Rectal smooth muscle tissue (tissue), 1 donor: Measurements from ENCODE around the gene TARDBP.
A peak's percentile ranks its signal among the peaks of the same experiment; 100 is the strongest.
"Not testable (repeated sequence)": the region's sequence is repeated elsewhere in the genome, so short reads cannot be mapped to it uniquely, and the experiment has no call there.

ENCODE experiments used
- H3K27ac ChIP-seq: one replicate; pipeline ENCODE4 v1.7.0; 2013; ENCODE audit warnings: low read depth, low read length, inconsistent platforms
- H3K27me3 ChIP-seq: one replicate; pipeline ENCODE4 v1.7.0; 2013; ENCODE audit warnings: low read length; ENCODE audit not compliant: control insufficient read depth, insufficient read depth
- H3K36me3 ChIP-seq: one replicate; pipeline ENCODE4 v1.7.0; 2013; ENCODE audit warnings: low read length; ENCODE audit not compliant: control insufficient read depth, insufficient read depth
- H3K4me1 ChIP-seq: one replicate; pipeline ENCODE4 v1.7.0; 2013; ENCODE audit warnings: low read length; ENCODE audit not compliant: control insufficient read depth, insufficient read depth
- H3K4me3 ChIP-seq: one replicate; pipeline ENCODE4 v1.7.0; 2013; ENCODE audit warnings: low read length
- H3K9ac ChIP-seq: one replicate; pipeline ENCODE4 v1.7.0; 2013; ENCODE audit warnings: low read length

The TARDBP gene

GRCh38 chr1:11059155-11059967 lies 46.9 kb downstream of the TARDBP start:
- Histone ChIP-seq H3K4me3 (peak overlapping the region; percentile 89), H3K27ac (no peak overlapping the region), H3K36me3 (peaks cover 4% of the 10 kb centered on the region), H3K9ac (peak overlapping the region; percentile 59), H3K27me3 (no peaks in the 10 kb centered on the region), H3K4me1 (peaks cover 6% of the 10 kb centered on the region)

- Histone ChIP-seq H3K4me3 (peak within 1 kb of the TSS; percentile 89), H3K4me1 (peaks cover 6% of the 10 kb centered on the region), H3K27me3 (no peaks in the 10 kb centered on the region), H3K27ac (peak within 1 kb of the TSS; percentile 57), H3K36me3 (peaks cover 7% of the 10 kb centered on the region), H3K9ac (peak within 1 kb of the TSS; percentile 59)
Measured at GRCh38 chr1:11059968-11060830, 47.7 kb downstream of the TARDBP start, which contains the start of gene SRM. Gene SRM (minus strand): TSS chr1:11060018. CDS start chr1:11059943, 75 bp downstream.

GRCh38 chr1:11061652-11062365 lies 49.4 kb downstream of the TARDBP start:
- peaks cover 6% of the 10 kb centered on the region for H3K4me1 ChIP-seq
- no peak overlapping the region for H3K27ac ChIP-seq
- no peak overlapping the region for H3K4me3 ChIP-seq
- no peaks in the 10 kb centered on the region for H3K27me3 ChIP-seq
- H3K9ac ChIP-seq = no peak overlapping the region
- H3K36me3 ChIP-seq = peaks cover 6% of the 10 kb centered on the region

- no peak overlapping the region for H3K4me3 ChIP-seq
- no peak overlapping the region for H3K27ac ChIP-seq
- H3K36me3 ChIP-seq = peaks cover 9% of the 10 kb centered on the region
- peaks cover 6% of the 10 kb centered on the region for H3K4me1 ChIP-seq
- H3K9ac ChIP-seq = no peak overlapping the region
- no peaks in the 10 kb centered on the region for H3K27me3 ChIP-seq
Measured at GRCh38 chr1:11062965-11063401, 50.5 kb downstream of the TARDBP start.

- H3K4me3 ChIP-seq, H3K4me1 ChIP-seq, H3K27me3 ChIP-seq, H3K27ac ChIP-seq, H3K9ac ChIP-seq: not testable (repeated sequence)
- peaks cover 19% of the 10 kb centered on the region for H3K36me3 ChIP-seq
Measured at GRCh38 chr1:11063937-11064537, 51.6 kb downstream of the TARDBP start.

- H3K27ac ChIP-seq = no peak overlapping the region
- peaks cover 27% of the 10 kb centered on the region for H3K36me3 ChIP-seq
- H3K4me3 ChIP-seq = no peak overlapping the region
- H3K4me1 ChIP-seq = peaks cover 3% of the 10 kb centered on the region
- no peaks in the 10 kb centered on the region for H3K27me3 ChIP-seq
- no peak overlapping the region for H3K9ac ChIP-seq
Measured at GRCh38 chr1:11064942-11065341, 52.5 kb downstream of the TARDBP start.

GRCh38 chr1:11065796-11066195 lies 53.3 kb downstream of the TARDBP start:
- Histone ChIP-seq H3K27me3 (no peaks in the 10 kb centered on the region), H3K9ac (no peak overlapping the region), H3K4me3 (no peak overlapping the region), H3K36me3 (peaks cover 32% of the 10 kb centered on the region), H3K4me1 (peaks cover 1% of the 10 kb centered on the region), H3K27ac (no peak overlapping the region)

- H3K36me3 ChIP-seq = peaks cover 49% of the 10 kb centered on the region
- H3K9ac ChIP-seq = no peak overlapping the region
- no peak overlapping the region for H3K27ac ChIP-seq
- H3K4me3 ChIP-seq = no peak overlapping the region
- H3K27me3 ChIP-seq = no peaks in the 10 kb centered on the region
- H3K4me1 ChIP-seq = no peaks in the 10 kb centered on the region
Measured at GRCh38 chr1:11067716-11068599, 55.5 kb downstream of the TARDBP start.

GRCh38 chr1:11068600-11069473 lies 56.4 kb downstream of the TARDBP start:
- Histone ChIP-seq H3K4me3 (no peak overlapping the region), H3K27me3 (no peaks in the 10 kb centered on the region), H3K4me1 (no peaks in the 10 kb centered on the region), H3K27ac (no peak overlapping the region), H3K9ac (no peak overlapping the region), H3K36me3 (peaks cover 50% of the 10 kb centered on the region)

- Histone ChIP-seq H3K9ac (no peak overlapping the region), H3K27ac (no peak overlapping the region)
Measured at GRCh38 chr1:11070876-11071275, 58.4 kb downstream of the TARDBP start.

More at GRCh38 chr1:11070876-11071275, 58.4 kb downstream of the TARDBP start:
- no peak overlapping the region for H3K4me3 ChIP-seq
- H3K4me1 ChIP-seq = no peaks in the 10 kb centered on the region
- no peaks in the 10 kb centered on the region for H3K27me3 ChIP-seq
- H3K36me3 ChIP-seq = peaks cover 53% of the 10 kb centered on the region
